ENCODE data around the gene NR6A1. TPM values are rescaled to one million over a fixed set of nuclear protein-coding genes. Genes with fewer than 3 reads are reported as not detected.

Gene NR6A1
- total RNA-seq, 4 donors from 2014 or later: 1.8 to 2.8 (median 2.0) TPM

DNA sequence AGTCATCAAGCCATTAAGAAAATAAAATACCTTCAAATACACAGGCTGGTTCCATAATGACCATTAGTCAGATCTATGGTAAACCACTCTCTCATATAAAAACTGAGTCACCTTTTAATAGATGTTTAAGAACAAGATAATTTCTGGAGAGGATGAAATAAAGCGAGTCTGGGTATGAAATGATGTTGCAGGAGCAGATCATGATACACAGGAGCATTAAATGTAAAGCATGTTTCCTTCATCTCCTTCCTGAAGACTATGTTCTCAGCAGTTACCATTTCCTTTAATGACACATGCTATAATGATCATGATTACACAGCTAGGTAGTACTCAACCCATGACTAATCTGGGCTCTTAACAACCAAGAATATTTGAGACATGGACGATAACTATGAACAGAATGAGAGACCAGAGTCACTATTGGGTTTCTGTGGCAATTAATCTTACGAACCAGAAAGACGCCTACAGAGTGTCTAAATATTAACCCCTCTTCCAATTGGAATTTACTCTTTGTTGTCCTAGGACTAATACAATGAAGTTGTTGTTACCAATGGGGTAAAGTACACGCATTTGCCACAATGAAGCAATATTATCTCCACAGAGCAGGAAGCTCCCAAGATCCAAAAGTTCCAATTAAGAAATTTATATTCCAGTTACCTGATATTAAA lies 105.6 kb downstream of the NR6A1 start:
- Histone ChIP-seq H3K4me3 (no peak overlapping the region), H3K27ac (replicated peaks in 1 of 4) (no peak overlapping the region), H3K4me1 (peaks cover 0 to 5% (median 4%) of the 10 kb centered on the region in 4 donors), H3K27me3 (no peaks in the 10 kb centered on the region), H3K36me3 (no peaks in the 10 kb centered on the region), H3K9me3 (no peaks in the 10 kb centered on the region)
- DNase-seq (ENCODE audit: extremely low spot score): no peak
- intact Hi-C loops (cut with DNase I): no loop called here
- TF ChIP-seq EP300 (IDR thresholded peaks at IDR 0.05) (no peak), CTCF (IDR thresholded peaks at IDR 0.05) (no peak), POLR2A (IDR thresholded peaks at IDR 0.05; ENCODE audit: low read depth) (no peak), POLR2AphosphoS5 (IDR thresholded peaks at IDR 0.05) (no peak)
- 87% methylated on average over 5 of the region's 5 CpGs for WGBS

DNA sequence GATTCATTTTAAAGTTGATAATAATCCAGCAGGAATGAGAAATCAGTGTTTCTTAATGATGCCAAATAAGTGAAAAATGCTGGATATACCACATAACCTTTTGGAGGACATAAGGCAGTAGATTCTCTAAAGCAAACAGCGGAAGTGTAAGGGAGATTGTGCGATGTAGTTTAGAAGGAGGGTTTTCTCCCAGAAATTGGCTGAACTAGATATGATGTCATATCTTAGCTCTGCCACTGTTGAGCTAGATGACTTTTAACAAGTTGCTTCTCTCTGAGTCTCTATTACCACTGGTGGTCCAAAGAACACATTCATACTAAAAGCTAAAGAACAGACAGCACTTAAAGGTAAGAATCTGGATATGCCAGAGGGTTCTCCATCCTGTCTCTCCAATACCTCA lies 107.0 kb downstream of the NR6A1 start:
- TF ChIP-seq CTCF (IDR thresholded peaks at IDR 0.05): no peak
- TF ChIP-seq POLR2AphosphoS5 (IDR thresholded peaks at IDR 0.05): no peak
- no peak for TF ChIP-seq EP300 (IDR thresholded peaks at IDR 0.05)
- TF ChIP-seq POLR2A (IDR thresholded peaks at IDR 0.05; ENCODE audit: low read depth): no peak
- WGBS: 82% methylated on average over 2 of the region's 2 CpGs
- Histone ChIP-seq H3K36me3 (no peaks in the 10 kb centered on the region), H3K4me3 (no peak overlapping the region), H3K4me1 (peaks cover 6 to 16% (median 14%) of the 10 kb centered on the region in 4 donors), H3K9me3 (no peaks in the 10 kb centered on the region), H3K27me3 (no peaks in the 10 kb centered on the region), H3K27ac (replicated peaks in 1 of 4) (no peak overlapping the region)
- intact Hi-C loops (cut with DNase I): loop anchor here (5.0 kb wide), 1 partner anchor 43 kb away; no protein-coding TSS in a partner anchor
- DNase-seq (ENCODE audit: extremely low spot score): no peak

- no peak for DNase-seq (ENCODE audit: extremely low spot score)
- intact Hi-C loops (cut with DNase I): loop anchor here (5.0 kb wide), 1 partner anchor 44 kb away; no protein-coding TSS in a partner anchor
- Histone ChIP-seq H3K9me3 (no peaks in the 10 kb centered on the region), H3K36me3 (no peaks in the 10 kb centered on the region), H3K27me3 (no peaks in the 10 kb centered on the region), H3K27ac (replicated peaks in 1 of 4) (no peak overlapping the region), H3K4me1 (peaks cover 6 to 19% (median 15%) of the 10 kb centered on the region in 4 donors), H3K4me3 (no peak overlapping the region)
- 84% methylated on average over 6 of the region's 6 CpGs for WGBS
- TF ChIP-seq POLR2AphosphoS5 (IDR thresholded peaks at IDR 0.05) (no peak), POLR2A (IDR thresholded peaks at IDR 0.05; ENCODE audit: low read depth) (no peak), CTCF (IDR thresholded peaks at IDR 0.05) (no peak), EP300 (IDR thresholded peaks at IDR 0.05) (no peak)
Measured at GRCh38 chr9:124663046-124663961, 107.8 kb downstream of the NR6A1 start.

GRCh38 chr9:124662561-124662960 lies 108.5 kb downstream of the NR6A1 start:
- Histone ChIP-seq H3K36me3 (no peaks in the 10 kb centered on the region), H3K4me3 (no peak overlapping the region), H3K9me3 (no peaks in the 10 kb centered on the region), H3K27me3 (no peaks in the 10 kb centered on the region), H3K27ac (replicated peaks in 1 of 4) (no peak overlapping the region), H3K4me1 (peaks cover 6 to 25% (median 20%) of the 10 kb centered on the region in 4 donors)
- intact Hi-C loops (cut with DNase I): loop anchor here (5.0 kb wide), 1 partner anchor 45 kb away; no protein-coding TSS in a partner anchor
- TF ChIP-seq POLR2AphosphoS5 (IDR thresholded peaks at IDR 0.05) (no peak), EP300 (IDR thresholded peaks at IDR 0.05) (no peak), POLR2A (IDR thresholded peaks at IDR 0.05; ENCODE audit: low read depth) (no peak)
- 72% methylated on average over 2 of the region's 2 CpGs for WGBS
- no peak for DNase-seq (ENCODE audit: extremely low spot score)

GRCh38 chr9:124661271-124661670 lies 109.8 kb downstream of the NR6A1 start:
- TF ChIP-seq EP300 (IDR thresholded peaks at IDR 0.05): no peak
- no peak for TF ChIP-seq POLR2A (IDR thresholded peaks at IDR 0.05; ENCODE audit: low read depth)
- H3K27ac ChIP-seq (replicated peaks in 1 of 4): no peak overlapping the region
- H3K9me3 ChIP-seq: no peaks in the 10 kb centered on the region
- 80% methylated on average over 4 of the region's 4 CpGs for WGBS
- intact Hi-C loops (cut with DNase I): loop anchor here (5.0 kb wide), 1 partner anchor 46 kb away; no protein-coding TSS in a partner anchor
- H3K4me3 ChIP-seq: no peak overlapping the region
- peaks cover 6 to 25% (median 20%) of the 10 kb centered on the region in 4 donors for H3K4me1 ChIP-seq
- DNase-seq (ENCODE audit: extremely low spot score): no peak
- H3K36me3 ChIP-seq: no peaks in the 10 kb centered on the region
- H3K27me3 ChIP-seq: no peaks in the 10 kb centered on the region

All from esophagus muscularis mucosa (tissue), 4 donors.